ENCODE measurements around the gene DCAF5.

GRCh38 chr14:69101331-69101826 is 51.5 kb downstream of the DCAF5 start:
- TF ChIP-seq CTCF (IDR thresholded peaks at IDR 0.05) (peak; percentile 38 to 75 (median 68)), POLR2A (IDR thresholded peaks at IDR 0.05) (no peak)
